H1 (cell line): ENCODE measurements around the gene AKR1C2. TPM values are rescaled to one million over a fixed set of nuclear protein-coding genes. Genes with fewer than 3 reads are reported as not detected.
A peak's percentile ranks its signal among the peaks of the same experiment; 100 is the strongest.

Experiments
- CTCF ChIA-PET: fragments of 300-600 bp; sonication (Branson Sonifier 250); formaldehyde crosslinking; loops from one replicate; lab custom pipeline; 2021; ENCODE audit not compliant: partially characterized antibody; lab: Charles Lee
- POLR2A ChIA-PET: fragments of 300-600 bp; sonication (Branson Sonifier 250); formaldehyde crosslinking; loops from one replicate; lab custom pipeline; 2021; ENCODE audit warnings: inconsistent platforms; ENCODE audit not compliant: partially characterized antibody; lab: Charles Lee
- DNase-seq, 2 experiments: peaks; one replicate each; pipeline versions ENCODE4 v3.0.0 to v3.0.0-alpha.2; 2010 to 2022; ENCODE audit warnings: low spot score in 2 of 2, low read depth in 1 of 2, mixed read lengths in 1 of 2
- FAIRE-seq: peaks from 2 replicates; lab custom pipeline; 2011; peaks lifted over from hg19 to GRCh38; lab: Jason Lieb, UNC
- H2AFZ ChIP-seq: 2 replicates; pipeline ENCODE4 v1.8.1; 2012; ENCODE audit warnings: low read length, inconsistent platforms
- H2AK5ac ChIP-seq: 2 replicates; pipeline ENCODE4 v1.6.1; 2013; ENCODE audit warnings: low read depth, low read length
- H2BK120ac ChIP-seq: replicated peaks from 2 replicates; pipeline ENCODE3; 2013; ENCODE audit warnings: low read depth, low read length, inconsistent platforms
- H2BK12ac ChIP-seq: 2 replicates; pipeline ENCODE4 v1.6.1; 2013; ENCODE audit warnings: low read depth, low read length
- H2BK15ac ChIP-seq: 2 replicates; pipeline ENCODE4 v1.6.1; 2013; ENCODE audit warnings: low read length
- H2BK20ac ChIP-seq: 2 replicates; pipeline ENCODE4 v1.6.1; 2013; ENCODE audit warnings: low read length
- H2BK5ac ChIP-seq: 2 replicates; pipeline ENCODE4 v1.6.1; 2013; ENCODE audit warnings: low read depth, low read length
- H3K14ac ChIP-seq: 2 replicates; pipeline ENCODE4 v1.6.1; 2013; ENCODE audit warnings: inconsistent platforms; ENCODE audit not compliant: insufficient read length
- H3K18ac ChIP-seq: 2 replicates; pipeline ENCODE4 v1.6.1; 2013; ENCODE audit warnings: low read length; ENCODE audit errors: extremely low read depth
- H3K23ac ChIP-seq: 2 replicates; pipeline ENCODE4 v1.6.1; 2013; ENCODE audit warnings: inconsistent platforms; ENCODE audit not compliant: insufficient read length
- H3K23me2 ChIP-seq: 2 replicates; pipeline ENCODE4 v1.6.1; 2013; ENCODE audit warnings: low read depth, low read length
- H3K27ac ChIP-seq: 2 replicates; pipeline ENCODE4 v1.6.1; 2011; ENCODE audit warnings: low read depth, low read length, inconsistent platforms
- H3K27me3 ChIP-seq, 4 experiments: replicated peaks in 1 of 4; 1 replicate in 1 of 4; 2 replicates in 3 of 4; pipeline versions ENCODE4 v1.6.1 to v1.8.1; 2011 to 2013; ENCODE audit warnings: low read length in 3 of 4, mild to moderate bottlenecking in 3 of 4, inconsistent platforms in 2 of 4, mixed read lengths in 2 of 4, moderate library complexity in 1 of 4; ENCODE audit not compliant: control insufficient read depth in 3 of 4, insufficient read depth in 3 of 4; ENCODE audit errors: extremely low read depth in 1 of 4
- H3K36me3 ChIP-seq, 4 experiments: 2 replicates each; pipeline versions ENCODE4 v1.6.1 to v1.8.1; 2011 to 2013; ENCODE audit warnings: mild to moderate bottlenecking in 4 of 4, low read length in 3 of 4, moderate library complexity in 2 of 4, control low read depth in 1 of 4, inconsistent platforms in 1 of 4; ENCODE audit not compliant: insufficient read depth in 4 of 4, control insufficient read depth in 2 of 4
- H3K4ac ChIP-seq: replicated peaks from 2 replicates; pipeline ENCODE3; 2013; ENCODE audit warnings: low read length, low read depth, mixed read lengths, inconsistent platforms; ENCODE audit not compliant: insufficient read length
- H3K4me1 ChIP-seq, 4 experiments: replicated peaks in 1 of 4; 1 replicate in 1 of 4; 2 replicates in 3 of 4; pipeline versions ENCODE4 v1.6.1 to v1.8.1; 2011 to 2013; ENCODE audit warnings: low read length in 3 of 4, inconsistent platforms in 2 of 4, mixed read lengths in 1 of 4; ENCODE audit not compliant: insufficient read depth in 4 of 4, control insufficient read depth in 3 of 4
- H3K4me2 ChIP-seq, 2 experiments: 2 replicates each; pipeline versions ENCODE4 v1.6.1 to v1.8.1; 2011 to 2013; ENCODE audit warnings: low read depth in 2 of 2, low read length in 2 of 2, control low read depth in 1 of 2, inconsistent platforms in 1 of 2, mild to moderate bottlenecking in 1 of 2; ENCODE audit not compliant: insufficient read depth in 1 of 2
- H3K4me3 ChIP-seq, 4 experiments: fragments of 200-600, 300-600 bp in 1 of 4; sonication (generic), shearing (Covaris generic), sonication (Bioruptor Twin) in 1 of 4; 2 replicates each; pipeline versions ENCODE4 v1.5.1 to v1.8.1; 2011 to 2016; ENCODE audit warnings: low read length in 4 of 4, low read depth in 3 of 4, control low read depth in 2 of 4, inconsistent platforms in 2 of 4, mild to moderate bottlenecking in 2 of 4, mixed read lengths in 1 of 4, moderate library complexity in 1 of 4; ENCODE audit not compliant: insufficient read depth in 2 of 4; ENCODE audit errors: extremely low read depth in 1 of 4
- H3K56ac ChIP-seq: replicated peaks from 2 replicates; pipeline ENCODE3; 2013; ENCODE audit warnings: low read depth, mild to moderate bottlenecking, mixed read lengths, low read length, inconsistent platforms; ENCODE audit not compliant: insufficient read length
- H3K79me1 ChIP-seq: 2 replicates; pipeline ENCODE4 v1.6.1; 2013; ENCODE audit warnings: low read depth, low read length, control low read depth
- H3K79me2 ChIP-seq, 2 experiments: 2 replicates each; pipeline versions ENCODE4 v1.6.1 to v1.8.1; 2012 to 2013; ENCODE audit warnings: low read length in 2 of 2, mild to moderate bottlenecking in 2 of 2, inconsistent platforms in 1 of 2; ENCODE audit not compliant: insufficient read depth in 2 of 2, control insufficient read depth in 1 of 2
- H3K9ac ChIP-seq, 4 experiments: replicated peaks in 1 of 4; 1 replicate in 1 of 4; 2 replicates in 3 of 4; pipeline versions ENCODE4 v1.6.1 to v1.8.1; 2011 to 2013; ENCODE audit warnings: low read depth in 3 of 4, low read length in 3 of 4, control low read depth in 2 of 4, mild to moderate bottlenecking in 2 of 4, moderate library complexity in 2 of 4, inconsistent platforms in 1 of 4; ENCODE audit errors: extremely low read depth in 1 of 4
- H3K9me3 ChIP-seq, 2 experiments: 2 replicates each; pipeline versions ENCODE4 v1.6.1 to v1.8.1; 2012 to 2013; ENCODE audit warnings: mild to moderate bottlenecking in 2 of 2, moderate library complexity in 2 of 2, control low read depth in 1 of 2, inconsistent platforms in 1 of 2, low read depth in 1 of 2, low read length in 1 of 2, mixed read lengths in 1 of 2; ENCODE audit not compliant: insufficient read depth in 2 of 2
- H4K20me1 ChIP-seq, 2 experiments: replicated peaks in 1 of 2; 2 replicates each; pipeline versions ENCODE3 to v1.8.1; 2011 to 2013; ENCODE audit warnings: inconsistent platforms in 2 of 2, low read length in 2 of 2, mild to moderate bottlenecking in 1 of 2; ENCODE audit not compliant: insufficient read depth in 2 of 2, control insufficient read depth in 1 of 2
- H4K5ac ChIP-seq: 2 replicates; pipeline ENCODE4 v1.6.1; 2013; ENCODE audit warnings: low read length, low read depth, mixed read lengths, inconsistent platforms; ENCODE audit not compliant: insufficient read length
- H4K8ac ChIP-seq: 2 replicates; pipeline ENCODE4 v1.8.0; 2013; ENCODE audit warnings: mild to moderate bottlenecking, moderate library complexity, low read length, inconsistent platforms; ENCODE audit not compliant: insufficient read depth; ENCODE audit errors: extremely low read depth
- H4K91ac ChIP-seq: replicated peaks from 2 replicates; pipeline ENCODE3; 2013; ENCODE audit warnings: low read length, mixed read lengths, inconsistent platforms; ENCODE audit not compliant: insufficient read length
- BACH1 ChIP-seq: IDR thresholded peaks from 2 replicates; pipeline ENCODE4 v1.6.1; 2012; ENCODE audit warnings: low read length, improper control_type of control experiment
- GTF2F1 ChIP-seq: IDR thresholded peaks from 2 replicates; pipeline ENCODE4 v1.6.1; 2012; ENCODE audit warnings: low read depth, low read length, improper control_type of control experiment, borderline replicate concordance
- MAFK ChIP-seq: IDR thresholded peaks from 2 replicates; pipeline ENCODE4 v1.6.1; 2012; ENCODE audit warnings: low read depth, mild to moderate bottlenecking, improper control_type of control experiment, low read length
- PHF8 ChIP-seq: fragments of 200-600 bp; sonication (generic); conservative IDR thresholded peaks from 2 replicates; pipeline ENCODE4 v1.7.1; 2012; ENCODE audit warnings: low read depth, mild to moderate bottlenecking, inconsistent platforms, low read length, moderate library complexity
- WGBS, 2 experiments: shearing (Covaris generic) in 1 of 2; methylation state at CpG; one replicate each; pipeline versions ENCODE4 v1.1.6 to v1.1.7; 2013 to 2015; ENCODE audit warnings: low lambda C conversion rate in 2 of 2, mixed read lengths in 2 of 2, inconsistent platforms in 1 of 2, low coverage in 1 of 2, missing lambda C conversion rate in 1 of 2; ENCODE audit not compliant: insufficient replicate concordance in 2 of 2, insufficient coverage in 1 of 2, insufficient read length in 1 of 2; ENCODE audit errors: extremely low coverage in 1 of 2, missing lambda C conversion rate in 1 of 2; 5-methylcytosine and 5-hydroxymethylcytosine counted together
- polyA plus RNA-seq, 7 experiments: library from polyadenylated mRNA; depleted of rRNA in 3 of 7; stranded (reverse) in 5 of 7; unstranded in 2 of 7; fragments of >200 nt in 5 of 7; fragments of 200-250 nt in 2 of 7; gene quantifications; 1 replicate in 5 of 7; 2 replicates in 1 of 7; 4 replicates in 1 of 7; pipeline versions ENCODE4 v1.2.1 to v1.2.3, GENCODE V29; 2011 to 2013; ENCODE audit warnings: missing spikeins in 2 of 7, mixed read lengths in 2 of 7
- total RNA-seq: library from RNA; stranded (reverse); fragmentation: NEBNext Ultra II Directional; extraction: Animal tissue kit (Norgen Biotek cat#: 25700); gene quantifications from 2 replicates; pipeline ENCODE4 v1.2.1, GENCODE V29; 2021

Gene AKR1C2
- total and polyA plus RNA-seq, 2 of the 8 experiments (the other 6 are each of a cell fraction or from before 2014, with no cell fraction given), result 0.77 to 1.2 TPM

DNA sequence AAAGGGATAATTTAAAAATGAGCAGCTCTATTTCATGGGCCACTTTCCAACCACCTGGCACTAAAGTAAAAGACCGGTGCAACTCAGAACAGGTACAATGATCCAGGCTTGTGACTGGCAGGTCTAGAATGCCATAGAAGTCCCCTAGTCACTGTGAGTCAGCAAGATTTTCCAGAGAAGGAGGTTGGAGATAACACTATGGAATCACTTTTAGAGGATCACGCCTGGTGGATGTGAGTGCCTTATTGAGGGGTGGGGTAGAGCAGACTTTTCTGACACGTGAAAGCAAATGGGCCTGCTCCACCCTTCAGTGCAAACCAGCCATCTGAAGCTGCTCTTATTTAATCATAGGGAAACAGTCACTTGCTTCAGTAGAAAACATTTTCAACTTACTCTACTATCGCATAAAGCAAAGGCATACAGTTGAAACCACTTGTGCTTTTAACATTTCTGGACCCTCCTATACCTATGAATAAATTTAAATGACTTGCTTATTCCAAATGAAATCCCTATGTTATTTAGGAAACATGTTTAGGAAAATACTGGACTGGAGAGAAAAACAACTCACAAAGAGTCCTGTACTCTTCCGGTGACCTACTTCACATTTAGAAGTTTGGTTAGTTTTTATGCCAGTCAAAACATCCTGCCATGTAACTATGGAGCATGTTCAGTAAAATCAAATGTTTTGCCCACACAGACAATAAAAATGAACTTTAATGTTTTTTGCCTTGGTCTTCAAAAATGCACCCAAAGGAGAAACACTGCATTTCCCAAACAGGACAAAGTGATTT is 61.9 kb downstream of the AKR1C2 start:
- no peak overlapping the region for H2AK5ac ChIP-seq
- no peak overlapping the region for H3K14ac ChIP-seq
- no peak for DNase-seq
- H3K23me2 ChIP-seq, result no peaks in the 10 kb centered on the region
- TF ChIP-seq PHF8, result no peak
- TF ChIP-seq GTF2F1, result no peak
- TF ChIP-seq BACH1, result peak; percentile 14; the same call in 1 of the 2 replicates
- TF ChIP-seq MAFK, result peak; percentile 5; the same call in 1 of the 2 replicates
- no peak overlapping the region for H2AFZ ChIP-seq
- no peak overlapping the region for H3K4me3 ChIP-seq
- ChIA-PET CTCF (no interaction called here), POLR2A (no interaction called here)
- no peaks in the 10 kb centered on the region for H3K79me2 ChIP-seq
- no peak overlapping the region for H2BK15ac ChIP-seq
- H4K20me1 ChIP-seq, result no peaks in the 10 kb centered on the region
- H2BK20ac ChIP-seq, result no peak overlapping the region
- no peaks in the 10 kb centered on the region for H3K79me1 ChIP-seq
- H2BK12ac ChIP-seq, result 0 out of 2 replicates have a peak overlapping the region, but pooled peaks have one; percentile 60
- peaks cover 0 to 8% of the 10 kb centered on the region in 2 experiments; a peak in 2 of 4 replicates for H3K9me3 ChIP-seq
- H2BK120ac ChIP-seq, result no peak overlapping the region
- H3K4ac ChIP-seq, result no peak overlapping the region
- H3K27me3 ChIP-seq, result no peaks in the 10 kb centered on the region
- no peak overlapping the region for H3K27ac ChIP-seq
- H3K9ac ChIP-seq, result no peak overlapping the region
- H3K36me3 ChIP-seq, result no peaks in the 10 kb centered on the region; a peak in 1 of 8 replicates
- no peak for FAIRE-seq
- H3K23ac ChIP-seq, result no peak overlapping the region
- 87% methylated on average over 5 of the region's 5 CpGs; no CpG with 5 or more reads in 1 of the 2 experiments for WGBS, 2 experiments
- no peak overlapping the region for H3K4me2 ChIP-seq
- H4K5ac ChIP-seq, result no peak overlapping the region
- no peak overlapping the region for H2BK5ac ChIP-seq
- H3K56ac ChIP-seq, result no peak overlapping the region
- peak overlapping the region; percentile 19 for H3K18ac ChIP-seq
- no peak overlapping the region for H4K8ac ChIP-seq
- no peak overlapping the region for H4K91ac ChIP-seq
- H3K4me1 ChIP-seq, result peaks cover 2 to 15% (median 9%) of the 10 kb centered on the region in 4 experiments
